Upper lobe of left lung (tissue), 6 donors: Measurements from ENCODE around the gene S100A7. TPM values are rescaled to one million over a fixed set of nuclear protein-coding genes. Genes with fewer than 3 reads are reported as not detected.
"Not testable (repeated sequence)": the region's sequence is repeated elsewhere in the genome, so short reads cannot be mapped to it uniquely, and the experiment has no call there.

Experiments used
- ATAC-seq, 2 donors: fragments of 200-7000 bp; cut with Tn5 transposase; one replicate each; pipeline ENCODE4 v1.9.1; 2022; ENCODE audit warnings: mild to moderate bottlenecking in 2 of 2, moderate library complexity in 2 of 2; ENCODE audit not compliant: low FRiP score in 2 of 2
- DNase-seq, 2 donors: peaks; one replicate each; pipeline ENCODE4 v3.0.0-alpha.2; 2019 to 2020
- H3K27ac ChIP-seq, 4 donors: fragments of 200-600 bp; sonication (generic); one replicate each; pipeline ENCODE4 v1.5.1; 2016 to 2019
- H3K27me3 ChIP-seq, 4 donors: fragments of 200-600 bp; sonication (generic); one replicate each; pipeline ENCODE4 v1.5.1; 2017 to 2019
- H3K36me3 ChIP-seq, 4 donors: fragments of 200-600 bp; sonication (generic); one replicate each; pipeline ENCODE4 v1.5.1; 2016 to 2019
- H3K4me1 ChIP-seq, 4 donors: fragments of 200-600 bp; sonication (generic); one replicate each; pipeline ENCODE4 v1.5.1; 2018 to 2019
- H3K4me3 ChIP-seq, 4 donors: fragments of 200-600 bp; sonication (generic); one replicate each; pipeline ENCODE4 v1.5.1; 2017 to 2019; ENCODE audit warnings: mild to moderate bottlenecking in 2 of 4, moderate library complexity in 1 of 4
- H3K9me3 ChIP-seq, 4 donors: fragments of 200-600 bp; sonication (generic); one replicate each; pipeline ENCODE4 v1.5.1; 2018 to 2019
- EP300 ChIP-seq, 4 donors: sonication (generic); formaldehyde crosslinking; IDR thresholded peaks; one replicate each; pipeline ENCODE4 v1.5.1; 2017; ENCODE audit warnings: antibody characterized with exemption in 4 of 4, control low read depth in 2 of 4
- POLR2A ChIP-seq, 4 donors: fragments of 450-650 bp; IDR thresholded peaks; one replicate each; pipeline ENCODE4 v1.5.1; 2016 to 2017; ENCODE audit warnings: antibody characterized with exemption in 4 of 4, mild to moderate bottlenecking in 2 of 4
- POLR2AphosphoS5 ChIP-seq, 2 donors: sonication (generic); formaldehyde crosslinking; IDR thresholded peaks; one replicate each; pipeline ENCODE4 v1.5.1; 2017; ENCODE audit warnings: antibody characterized with exemption in 2 of 2
- WGBS, 2 donors: methylation state at CpG; one replicate each; pipeline ENCODE4 v1.1.5; 2017 to 2018; 5-methylcytosine and 5-hydroxymethylcytosine counted together
- total RNA-seq, 6 donors: library from RNA; depleted of rRNA in 4 of 6; stranded (reverse); fragments of >200 nt in 4 of 6; gene quantifications; one replicate each; pipeline versions ENCODE4 v1.1.0 to v1.2.1, GENCODE V29; 2016 to 2021
- TF ChIP-seq, protein P1 (sequence below), 6 experiments: fragments of 450-650 bp in 4 of 6; fragments of 200-600 bp in 2 of 6; sonication (generic) in 2 of 6; IDR thresholded peaks; one replicate each; pipeline ENCODE4 v1.5.1; 2016 to 2019; ENCODE audit warnings: antibody characterized with exemption in 6 of 6
- donor health status: DM: no; HTN: no; CAD: no; lungs with moderate emphysema.
- donor health status: DM: no; HTN: yes; CAD: no; lungs with severe emphysema.

Gene S100A7
- total RNA-seq, 6 donors from 2014 or later: not detected

DNA sequence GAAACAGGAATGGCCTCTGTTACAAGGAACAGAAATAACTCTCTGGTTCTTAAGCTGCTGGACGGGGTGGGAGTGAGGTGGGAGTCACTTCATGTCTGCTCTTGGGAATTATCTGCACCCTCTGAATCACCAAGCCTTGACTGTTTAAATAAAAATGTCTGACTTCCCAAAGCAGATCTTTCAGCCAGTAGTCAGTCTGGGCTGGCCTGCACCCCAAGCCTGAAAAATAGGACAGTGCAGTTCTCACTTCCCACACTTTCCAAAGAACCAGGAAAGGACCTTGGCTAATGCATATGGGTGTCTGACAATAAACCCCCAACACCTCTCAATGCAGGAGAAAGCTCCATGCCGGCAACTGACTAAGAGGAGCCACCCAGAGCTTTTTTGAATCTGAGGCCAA, 796 bp downstream of the S100A7 start:
- TF ChIP-seq EP300 (IDR thresholded peaks at IDR 0.05): no peak
- no peak for TF ChIP-seq POLR2AphosphoS5 (IDR thresholded peaks at IDR 0.05)
- WGBS, 2 donors: 65 to 90% methylated on average over 1 to 2 of the region's 2 CpGs
- no peak overlapping the region for H3K4me3 ChIP-seq

DNA sequence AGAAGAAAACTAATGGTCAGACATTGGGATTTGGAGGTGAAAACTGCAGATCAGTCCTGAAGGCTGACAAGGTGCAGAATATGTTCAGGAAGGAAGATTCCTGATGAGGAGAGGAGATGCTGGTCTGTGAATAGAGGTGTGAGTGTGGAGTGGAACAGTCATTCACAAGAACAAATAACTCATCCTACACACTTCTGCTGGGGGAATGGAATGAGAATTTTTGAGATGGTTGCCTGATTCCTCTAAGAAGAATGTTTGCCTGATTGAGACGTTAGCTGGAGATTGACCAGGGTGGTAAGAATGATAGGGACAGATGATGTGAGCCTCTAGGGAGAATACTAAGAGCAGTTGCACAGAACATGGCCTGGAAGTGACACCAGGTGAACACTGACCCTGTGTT, 4.1 kb downstream of the S100A7 start:
- Histone ChIP-seq H3K27me3 (no peaks in the 10 kb centered on the region), H3K27ac (no peak overlapping the region), H3K36me3 (no peaks in the 10 kb centered on the region), H3K9me3 (no peaks in the 10 kb centered on the region), H3K4me1 (no peaks in the 10 kb centered on the region), H3K4me3 (no peak overlapping the region)
- DNase-seq: no peak
- no peak for ATAC-seq
- TF ChIP-seq, protein P1, sequence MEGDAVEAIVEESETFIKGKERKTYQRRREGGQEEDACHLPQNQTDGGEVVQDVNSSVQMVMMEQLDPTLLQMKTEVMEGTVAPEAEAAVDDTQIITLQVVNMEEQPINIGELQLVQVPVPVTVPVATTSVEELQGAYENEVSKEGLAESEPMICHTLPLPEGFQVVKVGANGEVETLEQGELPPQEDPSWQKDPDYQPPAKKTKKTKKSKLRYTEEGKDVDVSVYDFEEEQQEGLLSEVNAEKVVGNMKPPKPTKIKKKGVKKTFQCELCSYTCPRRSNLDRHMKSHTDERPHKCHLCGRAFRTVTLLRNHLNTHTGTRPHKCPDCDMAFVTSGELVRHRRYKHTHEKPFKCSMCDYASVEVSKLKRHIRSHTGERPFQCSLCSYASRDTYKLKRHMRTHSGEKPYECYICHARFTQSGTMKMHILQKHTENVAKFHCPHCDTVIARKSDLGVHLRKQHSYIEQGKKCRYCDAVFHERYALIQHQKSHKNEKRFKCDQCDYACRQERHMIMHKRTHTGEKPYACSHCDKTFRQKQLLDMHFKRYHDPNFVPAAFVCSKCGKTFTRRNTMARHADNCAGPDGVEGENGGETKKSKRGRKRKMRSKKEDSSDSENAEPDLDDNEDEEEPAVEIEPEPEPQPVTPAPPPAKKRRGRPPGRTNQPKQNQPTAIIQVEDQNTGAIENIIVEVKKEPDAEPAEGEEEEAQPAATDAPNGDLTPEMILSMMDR (IDR thresholded peaks at IDR 0.05): no peak
- TF ChIP-seq POLR2AphosphoS5 (IDR thresholded peaks at IDR 0.05) (no peak), POLR2A (IDR thresholded peaks at IDR 0.05) (no peak), EP300 (IDR thresholded peaks at IDR 0.05) (no peak)
- WGBS, 2 donors: 61 to 69% methylated on average over 1 of the region's 1 CpG

More for the DNA sequence above, 796 bp downstream of the S100A7 start:
- Histone ChIP-seq H3K27me3 (no peaks in the 10 kb centered on the region), H3K27ac (no peak overlapping the region), H3K36me3 (no peaks in the 10 kb centered on the region), H3K4me1 (no peaks in the 10 kb centered on the region), H3K9me3 (no peaks in the 10 kb centered on the region)
- DNase-seq: no peak
- ATAC-seq: no peak

DNA sequence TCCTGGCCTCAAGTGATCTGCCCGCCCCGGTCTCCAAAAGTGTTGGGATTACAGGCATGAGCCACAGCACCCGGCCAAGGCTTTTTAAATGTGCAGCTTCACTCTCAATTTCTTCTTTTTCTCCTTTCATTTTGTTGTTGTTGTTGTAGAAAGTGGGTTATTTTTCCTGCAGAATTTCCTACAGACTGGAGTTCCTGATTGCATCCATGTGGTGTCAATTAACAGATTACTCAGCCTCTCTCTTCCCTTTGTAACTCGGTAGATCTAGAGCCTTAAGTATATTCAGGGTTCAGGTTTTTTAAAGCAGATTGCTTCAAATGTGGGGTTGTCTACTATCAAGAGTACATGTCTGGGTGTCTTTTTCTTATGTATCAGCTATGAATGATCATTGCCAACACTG, 11.6 kb downstream of the S100A7 start:
- not testable (repeated sequence) for H3K4me3 ChIP-seq, H3K27me3 ChIP-seq, H3K27ac ChIP-seq, H3K9me3 ChIP-seq, H3K4me1 ChIP-seq, ATAC-seq, DNase-seq, H3K36me3 ChIP-seq
- WGBS, 2 donors: 79 to 87% methylated on average over 4 of the region's 4 CpGs

DNA sequence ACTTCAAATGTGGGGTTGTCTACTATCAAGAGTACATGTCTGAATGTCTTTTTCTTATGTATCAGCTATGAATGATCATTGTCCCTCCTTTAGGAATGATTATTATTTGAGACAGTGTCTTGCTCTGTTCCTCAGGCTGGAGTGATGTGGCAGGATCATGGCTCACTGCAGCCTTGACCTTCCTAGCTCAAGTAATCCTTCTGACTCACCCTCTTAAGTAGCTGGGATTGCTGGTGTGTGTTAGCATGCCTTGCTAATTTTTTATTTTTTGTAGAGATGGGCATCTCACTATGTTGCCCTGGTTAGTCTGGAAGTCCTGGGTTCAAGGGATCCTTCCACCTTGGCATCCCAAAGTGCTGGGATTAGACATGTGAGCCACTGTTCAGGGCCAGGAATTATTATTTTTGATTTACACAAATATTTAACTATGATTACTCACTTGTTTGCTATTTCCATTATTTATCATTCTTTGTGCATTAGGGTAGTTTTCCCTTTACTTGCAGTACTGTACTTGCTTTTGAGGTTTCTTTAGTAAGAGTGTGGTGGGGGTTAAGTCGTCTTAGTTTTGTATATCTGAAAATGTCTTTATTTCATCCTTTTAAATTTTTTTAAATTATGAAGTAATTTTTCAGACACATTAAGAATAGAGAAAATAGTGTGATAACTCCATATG, 12.8 kb downstream of the S100A7 start:
- TF ChIP-seq POLR2AphosphoS5 (IDR thresholded peaks at IDR 0.05) (no peak), EP300 (IDR thresholded peaks at IDR 0.05) (no peak), POLR2A (IDR thresholded peaks at IDR 0.05) (no peak)
- TF ChIP-seq, protein P1 (IDR thresholded peaks at IDR 0.05): no peak
- Histone ChIP-seq H3K9me3 (no peaks in the 10 kb centered on the region), H3K36me3 (no peaks in the 10 kb centered on the region), H3K27ac (no peak overlapping the region), H3K4me3 (no peak overlapping the region), H3K27me3 (no peaks in the 10 kb centered on the region), H3K4me1 (no peaks in the 10 kb centered on the region)
- ATAC-seq: no peak
- 83 to 85% methylated on average over 1 of the region's 1 CpG for WGBS, 2 donors
- no peak for DNase-seq

DNA sequence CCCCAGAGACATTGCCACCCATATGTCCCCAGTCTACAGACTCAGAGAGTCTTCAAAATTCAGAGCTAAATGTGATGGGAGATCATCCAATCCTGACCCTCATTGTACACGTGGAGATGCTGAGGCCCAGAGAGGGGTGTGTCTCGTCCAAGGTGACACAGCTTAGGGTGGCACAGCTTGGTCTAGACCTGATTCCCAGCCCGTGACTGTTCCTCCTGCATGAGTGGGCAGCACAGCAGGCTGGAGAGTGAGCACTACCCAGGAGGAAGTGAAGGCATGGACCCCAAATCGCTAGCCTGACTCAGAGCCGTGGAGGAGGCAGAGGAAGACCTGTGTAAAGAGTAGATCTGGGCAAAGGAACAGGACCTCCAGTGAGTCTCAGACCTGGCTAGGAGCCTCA, 16.4 kb downstream of the S100A7 start:
- no peaks in the 10 kb centered on the region for H3K27me3 ChIP-seq
- TF ChIP-seq, protein P1 (IDR thresholded peaks at IDR 0.05): no peak
- TF ChIP-seq EP300 (IDR thresholded peaks at IDR 0.05) (no peak), POLR2A (IDR thresholded peaks at IDR 0.05) (no peak), POLR2AphosphoS5 (IDR thresholded peaks at IDR 0.05) (no peak)
- no peaks in the 10 kb centered on the region for H3K36me3 ChIP-seq
- 63 to 68% methylated on average over 3 to 5 of the region's 5 CpGs for whole genome bisulfite sequencing, 2 donors
- H3K4me3 ChIP-seq: no peak overlapping the region
- no peaks in the 10 kb centered on the region for H3K4me1 ChIP-seq
- H3K27ac ChIP-seq: no peak overlapping the region
- H3K9me3 ChIP-seq: no peaks in the 10 kb centered on the region
- no peak for DNase-seq
- no peak for ATAC-seq

DNA sequence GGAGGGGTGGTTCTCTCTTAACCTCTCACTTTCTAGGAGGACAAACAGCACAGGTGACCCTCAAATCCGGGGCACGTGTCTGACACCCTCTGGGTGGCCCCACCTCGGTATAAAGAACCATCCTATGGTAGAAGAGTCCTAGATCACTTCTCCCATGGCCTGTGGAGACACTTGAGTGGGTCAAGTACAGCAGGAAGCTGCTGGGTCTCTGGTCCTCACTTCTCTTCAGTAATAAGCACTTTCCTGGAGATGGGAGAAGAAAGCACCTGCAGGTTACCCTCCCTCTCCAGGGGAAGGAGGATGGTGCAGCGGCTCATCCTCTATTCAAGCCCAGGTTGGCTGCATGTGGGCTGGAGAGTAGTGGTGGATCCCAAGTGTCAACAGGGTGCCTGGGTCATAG, 17.0 kb downstream of the S100A7 start:
- H3K36me3 ChIP-seq: no peaks in the 10 kb centered on the region
- H3K27ac ChIP-seq: no peak overlapping the region
- no peak overlapping the region for H3K4me3 ChIP-seq
- DNase-seq: no peak
- H3K9me3 ChIP-seq: no peaks in the 10 kb centered on the region
- TF ChIP-seq, protein P1 (IDR thresholded peaks at IDR 0.05): no peak
- TF ChIP-seq POLR2A (IDR thresholded peaks at IDR 0.05) (no peak), POLR2AphosphoS5 (IDR thresholded peaks at IDR 0.05) (no peak), EP300 (IDR thresholded peaks at IDR 0.05) (no peak)
- H3K4me1 ChIP-seq: no peaks in the 10 kb centered on the region
- ATAC-seq: no peak
- H3K27me3 ChIP-seq: no peaks in the 10 kb centered on the region
- 70 to 88% methylated on average over 1 to 4 of the region's 4 CpGs for WGBS, 2 donors
